ENCODE data around the gene PRR22.

DNA sequence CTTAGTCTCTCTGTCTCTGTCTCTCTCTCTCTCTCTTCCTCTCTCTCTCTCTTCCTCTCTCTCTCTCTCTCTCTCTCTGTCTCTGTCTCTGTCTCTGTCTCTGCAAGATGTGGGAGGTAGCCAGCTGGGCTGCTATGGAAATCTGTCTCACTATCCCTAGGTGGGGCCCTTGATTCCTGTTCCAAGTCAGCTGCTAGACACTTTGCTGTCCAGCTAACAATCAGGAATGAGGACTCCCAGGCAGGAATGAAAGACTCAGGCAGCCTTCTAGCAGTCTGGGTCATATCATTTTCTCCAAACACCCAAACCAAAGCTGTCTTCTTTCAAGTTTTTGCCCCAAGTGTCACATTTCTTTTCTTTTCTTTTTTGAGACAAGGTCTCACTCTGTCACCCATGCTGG is 40.9 kb downstream of the PRR22 start:
- TF ChIP-seq, protein P1, sequence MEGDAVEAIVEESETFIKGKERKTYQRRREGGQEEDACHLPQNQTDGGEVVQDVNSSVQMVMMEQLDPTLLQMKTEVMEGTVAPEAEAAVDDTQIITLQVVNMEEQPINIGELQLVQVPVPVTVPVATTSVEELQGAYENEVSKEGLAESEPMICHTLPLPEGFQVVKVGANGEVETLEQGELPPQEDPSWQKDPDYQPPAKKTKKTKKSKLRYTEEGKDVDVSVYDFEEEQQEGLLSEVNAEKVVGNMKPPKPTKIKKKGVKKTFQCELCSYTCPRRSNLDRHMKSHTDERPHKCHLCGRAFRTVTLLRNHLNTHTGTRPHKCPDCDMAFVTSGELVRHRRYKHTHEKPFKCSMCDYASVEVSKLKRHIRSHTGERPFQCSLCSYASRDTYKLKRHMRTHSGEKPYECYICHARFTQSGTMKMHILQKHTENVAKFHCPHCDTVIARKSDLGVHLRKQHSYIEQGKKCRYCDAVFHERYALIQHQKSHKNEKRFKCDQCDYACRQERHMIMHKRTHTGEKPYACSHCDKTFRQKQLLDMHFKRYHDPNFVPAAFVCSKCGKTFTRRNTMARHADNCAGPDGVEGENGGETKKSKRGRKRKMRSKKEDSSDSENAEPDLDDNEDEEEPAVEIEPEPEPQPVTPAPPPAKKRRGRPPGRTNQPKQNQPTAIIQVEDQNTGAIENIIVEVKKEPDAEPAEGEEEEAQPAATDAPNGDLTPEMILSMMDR (conservative IDR thresholded peaks at IDR 0.05; ENCODE audit: low read depth, low read length), result no peak
- no peak for TF ChIP-seq EZH2 (IDR thresholded peaks at IDR 0.05; ENCODE audit: low read length, unreplicated experiment)
